Sigmoid colon (tissue), 4 donors: ENCODE measurements around the gene SPAG6.

ENCODE experiments used
- CTCF ChIP-seq, 4 experiments: fragments of 450-650 bp in 3 of 4; fragments of 200-600 bp in 1 of 4; IDR thresholded peaks; one replicate each; pipeline ENCODE4 v1.5.1; 2016 to 2019; ENCODE audit warnings: antibody characterized with exemption in 4 of 4, mild to moderate bottlenecking in 3 of 4, moderate library complexity in 2 of 4
- EP300 ChIP-seq, 4 donors: sonication (generic); formaldehyde crosslinking; IDR thresholded peaks; one replicate each; pipeline ENCODE4 v1.6.1; 2017; ENCODE audit warnings: antibody characterized with exemption in 4 of 4
- POLR2A ChIP-seq, 2 donors: fragments of 450-650 bp; IDR thresholded peaks; one replicate each; pipeline ENCODE4 v1.6.1; 2016; ENCODE audit warnings: antibody characterized with exemption in 2 of 2, mild to moderate bottlenecking in 2 of 2, moderate library complexity in 2 of 2
- POLR2AphosphoS5 ChIP-seq, 4 donors: sonication (generic); formaldehyde crosslinking; IDR thresholded peaks; one replicate each; pipeline ENCODE4 v1.6.1; 2017; ENCODE audit warnings: antibody characterized with exemption in 4 of 4

DNA sequence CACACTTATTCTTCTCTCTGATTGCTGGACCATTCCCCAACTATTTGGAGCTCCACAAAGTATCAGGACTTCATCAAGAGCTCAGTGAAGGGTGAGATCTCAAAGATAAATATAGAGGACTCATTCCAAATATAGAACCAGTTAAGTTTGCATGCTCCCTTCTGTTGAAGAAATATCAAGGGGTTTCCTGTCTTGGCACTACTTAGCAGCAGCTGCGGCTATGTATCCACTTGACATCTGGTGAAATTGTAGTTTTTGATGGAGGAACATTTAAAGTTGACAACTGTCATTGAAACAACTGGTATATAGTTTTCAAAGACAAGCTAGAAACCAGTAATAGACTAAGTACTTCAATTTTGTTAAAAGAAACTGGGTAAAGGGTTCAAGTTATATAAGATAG is 1.0 kb upstream of the SPAG6 start:
- TF ChIP-seq POLR2AphosphoS5 (IDR thresholded peaks at IDR 0.05) (no peak), CTCF (IDR thresholded peaks at IDR 0.05) (no peak), EP300 (IDR thresholded peaks at IDR 0.05) (no peak), POLR2A (IDR thresholded peaks at IDR 0.05) (no peak)
